Dedifferentiated amniotic fluid mesenchymal stem cell (primary cell): ENCODE data around the gene CUX1.

Source experiments
- DNase-seq: peaks from one replicate; pipeline ENCODE4 v3.0.0-alpha.2; 2016; ENCODE audit errors: extremely low spot score

CUX1 gene

DNA sequence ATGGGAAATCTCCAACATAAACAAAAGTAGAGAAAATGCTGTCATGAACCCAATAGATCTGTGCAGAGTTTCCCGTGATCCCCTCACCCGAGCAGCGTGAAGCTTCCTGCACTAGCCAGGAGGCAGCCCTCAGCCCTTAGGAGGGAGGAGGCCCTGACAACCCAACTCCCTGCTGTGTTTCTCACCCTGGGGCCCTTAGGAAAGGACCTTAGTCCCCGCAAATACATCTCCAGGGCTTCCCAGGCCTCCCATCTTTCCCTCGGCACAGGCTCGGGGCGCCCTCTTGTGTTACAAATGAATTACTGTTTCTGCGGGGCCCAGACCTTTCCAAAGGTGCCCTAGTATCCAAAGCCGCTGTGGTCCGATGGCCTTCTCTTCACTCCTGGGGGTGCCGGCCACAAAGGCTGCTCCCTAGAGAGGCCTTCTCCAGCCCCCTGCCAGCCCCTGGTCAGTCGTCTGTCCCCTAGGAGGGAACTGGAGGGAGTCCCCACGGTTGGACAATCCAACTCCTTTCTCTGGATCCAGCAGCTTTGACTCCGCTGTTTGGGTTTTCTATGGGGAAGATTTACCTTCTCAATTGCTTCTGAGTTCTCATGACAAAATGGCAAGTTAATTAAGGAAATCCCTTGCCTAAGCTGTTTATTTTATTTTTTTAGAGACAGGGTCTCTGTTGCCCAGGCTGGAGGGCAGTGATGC lies 419.3 kb downstream of the CUX1 start:
- DNase-seq: peak; percentile 56

DNA sequence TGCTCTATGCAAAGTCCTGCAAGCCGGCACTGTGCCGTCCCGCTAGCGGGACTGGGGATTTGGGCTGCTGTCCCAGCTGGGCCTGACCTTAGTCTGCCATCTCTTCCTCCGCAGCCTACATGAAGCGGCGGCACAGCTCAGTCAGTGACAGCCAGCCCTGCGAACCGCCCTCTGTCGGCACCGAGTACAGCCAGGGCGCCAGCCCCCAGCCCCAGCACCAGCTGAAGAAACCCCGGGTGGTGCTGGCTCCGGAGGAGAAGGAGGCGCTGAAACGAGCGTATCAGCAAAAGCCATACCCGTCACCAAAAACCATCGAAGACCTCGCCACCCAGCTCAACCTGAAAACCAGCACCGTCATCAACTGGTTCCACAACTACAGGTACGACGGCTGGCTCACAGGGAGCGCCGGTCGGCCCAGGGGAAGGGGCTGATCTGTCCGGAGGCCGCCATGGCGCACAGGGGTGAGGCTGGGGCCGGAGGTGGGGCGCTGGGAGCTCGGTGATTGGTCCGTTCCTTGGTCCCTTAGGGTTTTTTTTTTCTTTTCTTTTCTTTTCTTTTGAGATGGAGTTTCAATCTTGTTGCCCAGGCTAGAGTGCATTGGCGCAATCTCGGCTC lies 421.9 kb downstream of the CUX1 start:
- no peak for DNase-seq

DNA sequence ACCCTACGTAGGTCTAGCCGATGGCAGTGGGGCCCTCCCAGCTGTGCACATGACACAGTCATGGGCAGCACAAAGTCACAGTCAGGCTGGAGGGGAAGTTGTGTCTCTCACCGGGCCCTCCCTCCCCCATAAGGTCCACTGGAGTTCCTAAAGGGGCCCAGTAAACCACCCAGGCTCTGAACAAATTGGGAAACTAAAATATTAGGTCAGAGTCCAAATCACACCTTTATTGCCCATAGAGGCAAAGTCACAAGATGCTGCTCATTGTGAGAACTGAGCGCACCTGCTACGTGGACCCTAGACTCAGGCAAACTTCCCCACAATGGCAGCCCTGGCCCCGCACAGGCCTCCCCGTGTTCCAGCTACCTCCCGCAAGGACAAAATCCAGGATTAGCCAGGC lies 424.0 kb downstream of the CUX1 start:
- no peak for DNase-seq

DNA sequence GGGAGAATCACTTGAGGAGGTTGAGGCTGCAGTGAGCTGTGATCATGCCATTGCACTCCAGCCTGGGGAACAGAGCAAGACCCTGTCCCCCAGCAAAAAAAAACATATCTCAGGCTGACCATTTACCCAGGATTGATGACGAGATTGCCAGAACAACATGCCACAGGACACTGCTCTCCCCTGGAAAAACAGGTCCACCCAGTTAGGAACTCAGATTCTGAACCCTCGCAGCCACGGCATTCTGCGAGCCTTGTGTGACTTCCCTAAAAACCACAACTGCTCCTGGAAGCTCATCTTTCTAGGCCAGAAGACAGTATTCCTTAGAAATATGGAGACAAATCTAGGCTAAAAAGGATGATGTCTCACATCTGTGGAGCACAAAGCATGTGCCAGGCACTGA lies 427.2 kb downstream of the CUX1 start:
- no peak for DNase-seq

DNA sequence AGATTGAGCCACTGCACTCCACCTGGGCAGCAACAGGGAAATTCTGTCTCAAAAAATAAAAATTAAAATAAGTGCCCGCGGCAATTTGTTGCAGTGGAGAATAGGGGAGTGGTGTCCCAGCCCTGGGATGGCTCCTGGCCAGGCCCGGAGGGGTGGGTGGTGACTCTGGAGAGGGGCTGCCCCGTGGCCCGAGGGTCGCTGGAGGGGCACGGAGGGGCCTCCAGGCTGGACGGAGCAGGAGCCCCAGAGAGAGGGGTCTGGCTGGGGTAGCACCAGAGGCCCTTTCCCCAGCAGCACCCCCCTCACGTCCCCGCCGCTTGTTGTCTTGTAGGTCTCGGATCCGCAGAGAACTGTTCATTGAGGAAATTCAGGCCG lies 430.6 kb downstream of the CUX1 start:
- DNase-seq: no peak

DNA sequence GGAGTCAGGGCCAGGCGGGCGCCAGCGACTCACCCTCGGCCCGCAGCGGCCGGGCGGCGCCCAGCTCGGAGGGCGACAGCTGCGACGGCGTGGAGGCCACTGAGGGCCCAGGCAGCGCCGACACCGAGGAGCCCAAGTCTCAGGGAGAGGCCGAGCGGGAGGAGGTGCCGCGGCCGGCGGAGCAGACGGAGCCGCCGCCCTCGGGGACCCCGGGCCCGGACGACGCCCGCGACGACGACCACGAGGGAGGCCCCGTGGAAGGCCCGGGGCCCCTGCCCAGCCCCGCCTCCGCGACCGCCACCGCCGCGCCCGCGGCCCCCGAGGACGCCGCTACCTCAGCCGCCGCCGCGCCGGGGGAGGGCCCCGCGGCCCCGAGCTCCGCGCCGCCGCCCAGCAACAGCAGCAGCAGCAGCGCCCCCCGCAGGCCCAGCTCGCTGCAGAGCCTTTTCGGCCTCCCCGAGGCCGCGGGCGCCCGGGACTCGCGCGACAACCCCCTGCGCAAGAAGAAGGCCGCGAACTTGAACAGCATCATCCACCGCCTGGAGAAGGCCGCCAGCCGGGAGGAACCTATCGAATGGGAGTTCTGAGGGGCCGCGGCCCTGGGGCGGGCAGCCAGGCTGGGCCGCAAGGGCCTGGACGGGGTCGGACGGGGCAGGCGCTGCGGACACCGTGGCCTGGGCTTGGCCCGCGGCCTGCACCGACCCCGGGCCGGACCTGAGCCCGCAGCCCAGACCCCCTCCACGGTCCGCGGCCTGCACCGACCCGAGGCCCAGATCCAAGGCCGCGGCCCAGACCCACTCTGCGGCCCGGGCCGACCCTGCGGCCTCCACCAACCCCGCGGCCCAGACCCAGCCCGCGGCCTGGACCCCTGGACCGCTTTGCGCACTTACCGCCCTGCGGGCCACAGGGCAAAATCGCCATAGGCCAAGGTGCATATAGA lies 431.3 kb downstream of the CUX1 start:
- no peak for DNase-seq

DNA sequence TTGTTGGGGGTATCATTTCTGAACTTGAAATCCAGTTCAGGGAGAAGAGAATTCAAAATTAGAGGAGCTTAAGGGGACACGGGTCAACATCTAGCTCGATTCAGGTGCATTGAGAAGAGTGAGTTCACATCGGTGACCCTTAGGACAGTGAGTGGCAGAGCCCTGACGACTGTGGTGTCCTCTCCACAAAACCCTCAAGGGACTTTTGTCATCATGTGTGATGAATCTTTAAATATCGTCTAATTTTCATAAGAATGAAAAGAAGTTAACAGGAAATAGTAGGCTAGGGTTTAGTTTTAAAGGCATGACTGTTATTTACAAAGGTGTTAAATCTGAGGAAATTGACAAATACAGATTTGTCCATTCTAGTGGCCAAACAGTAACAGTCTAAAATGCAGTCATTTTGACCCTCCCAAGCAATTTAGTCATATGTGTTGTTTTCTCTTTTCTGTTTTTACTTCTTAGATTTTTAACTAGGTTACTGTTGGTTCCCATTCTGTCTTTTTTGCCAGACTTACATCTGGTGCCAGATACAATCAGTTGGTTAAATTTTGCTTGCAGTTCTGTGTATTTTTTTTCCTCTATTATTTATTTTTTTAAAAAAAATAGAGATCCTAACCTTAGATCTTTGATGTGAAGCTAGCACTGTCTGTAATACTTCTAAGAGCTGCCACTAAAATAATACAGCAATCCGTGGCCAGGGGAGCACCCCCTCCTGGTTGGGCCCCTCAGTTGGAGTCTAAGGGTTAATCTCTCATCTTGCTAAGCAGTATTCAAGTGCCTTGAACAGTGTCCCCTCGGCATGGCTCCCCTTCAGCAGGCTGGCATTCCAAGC lies 434.3 kb downstream of the CUX1 start:
- DNase-seq: no peak

DNA sequence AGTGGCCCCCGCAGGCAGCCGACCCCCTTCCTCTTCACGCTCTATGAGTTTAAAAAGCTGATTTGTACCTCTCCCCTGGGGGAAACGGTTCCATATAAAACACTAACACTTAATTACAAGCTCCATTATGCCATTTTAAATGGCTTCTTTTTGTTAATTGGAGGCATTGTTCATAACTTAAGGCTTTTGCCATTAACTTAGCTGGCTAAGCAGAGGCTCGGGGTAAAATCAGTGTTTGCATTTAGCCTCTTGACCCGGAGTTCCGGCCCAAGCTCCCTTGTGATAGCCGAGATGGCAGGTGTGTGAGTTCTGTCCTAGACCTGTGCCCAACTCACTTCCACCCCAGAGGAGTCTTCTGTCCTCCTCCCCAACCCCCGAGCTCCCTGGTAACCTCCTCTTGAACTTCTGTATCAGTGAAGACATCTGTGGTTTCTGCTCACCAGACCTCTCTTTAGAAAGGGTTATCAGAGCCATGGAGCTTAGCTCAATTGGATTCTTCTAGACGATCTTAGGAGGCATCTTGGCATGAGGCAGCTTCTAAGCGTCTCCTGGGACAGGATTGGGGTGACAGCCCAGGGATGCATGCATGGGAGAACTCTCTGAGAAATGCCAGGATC lies 435.0 kb downstream of the CUX1 start:
- DNase-seq: no peak

DNA sequence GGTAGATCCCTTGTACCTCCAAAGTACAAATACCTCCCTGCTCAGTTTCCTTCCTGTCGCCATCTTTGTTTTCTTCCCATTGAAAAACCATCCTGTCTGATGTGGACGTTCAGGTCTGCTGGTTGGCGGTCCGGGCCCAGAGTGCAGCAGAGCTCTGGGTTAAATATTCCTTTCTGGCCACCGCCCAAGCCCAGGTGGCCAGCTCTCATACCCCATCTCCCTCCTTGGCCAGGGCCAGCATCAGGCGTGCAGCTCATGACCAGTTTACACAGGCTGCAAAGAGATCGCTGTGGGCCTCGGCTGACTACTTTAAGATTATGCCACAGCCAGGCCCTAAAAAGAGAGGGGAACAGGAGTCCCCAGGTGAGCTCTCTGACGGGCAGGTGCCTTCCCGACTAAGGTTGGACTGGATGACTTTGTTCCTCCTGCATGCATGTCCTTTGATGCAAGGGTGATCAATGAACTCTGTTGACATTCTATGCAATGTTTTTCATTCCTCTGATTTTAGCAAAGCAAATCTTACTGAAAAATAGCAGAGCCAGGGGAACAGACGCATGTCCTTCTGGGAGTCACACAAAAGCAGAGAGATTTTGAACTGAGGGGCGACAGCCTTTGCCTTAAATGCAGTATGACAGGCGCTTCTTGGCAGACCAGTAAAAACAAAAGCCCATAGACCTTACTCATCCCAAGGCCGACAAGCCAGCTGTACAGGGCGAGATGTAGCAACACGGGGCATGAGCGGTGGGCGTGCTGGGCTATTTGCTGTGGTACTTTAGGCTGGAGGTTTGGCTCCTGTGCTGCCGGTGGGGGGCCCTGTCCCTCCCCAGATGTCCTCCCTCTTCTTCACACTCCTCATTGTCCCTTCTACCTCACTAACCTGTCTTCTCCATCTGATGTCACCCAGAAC lies 435.9 kb downstream of the CUX1 start:
- no peak for DNase-seq

DNA sequence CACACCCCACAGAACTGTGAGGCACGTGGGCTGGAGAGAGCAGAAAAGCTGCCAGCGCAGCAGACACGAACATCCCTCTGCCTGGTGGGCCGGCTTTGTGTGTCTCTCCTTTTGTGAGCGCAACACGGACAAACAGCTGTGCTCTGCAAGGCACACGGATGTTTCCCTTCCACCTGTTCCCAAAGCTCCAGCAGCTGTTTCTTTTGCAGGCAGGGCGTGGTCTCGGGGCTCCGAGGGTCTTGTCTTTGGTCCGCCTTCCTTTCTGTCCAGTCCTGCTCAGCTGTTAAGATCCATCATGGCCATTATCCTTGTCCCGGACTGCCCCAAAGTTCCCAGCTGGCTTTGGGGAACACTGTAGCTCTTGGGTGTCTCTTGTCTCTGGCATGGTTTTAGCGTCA lies 436.5 kb downstream of the CUX1 start:
- DNase-seq: no peak

DNA sequence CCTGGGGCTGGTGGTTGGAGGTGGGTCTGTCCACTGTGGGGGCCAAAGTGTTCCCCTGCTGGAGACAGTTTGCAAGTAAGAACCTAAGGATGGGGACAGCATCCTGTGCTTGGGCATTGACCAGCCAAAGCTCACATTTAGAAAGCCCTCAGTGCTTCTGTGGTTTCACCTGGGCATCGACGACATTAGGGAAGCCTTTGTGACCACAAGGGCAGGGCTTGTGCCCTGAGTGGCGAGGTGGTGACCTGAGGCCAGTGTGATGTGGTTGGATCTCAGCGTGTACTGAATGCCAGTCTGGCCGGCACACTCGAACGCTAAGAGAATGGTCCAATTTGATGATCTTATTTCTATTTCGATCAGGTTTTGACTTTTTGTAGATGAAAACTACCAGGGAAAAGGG lies 437.1 kb downstream of the CUX1 start:
- no peak for DNase-seq

DNA sequence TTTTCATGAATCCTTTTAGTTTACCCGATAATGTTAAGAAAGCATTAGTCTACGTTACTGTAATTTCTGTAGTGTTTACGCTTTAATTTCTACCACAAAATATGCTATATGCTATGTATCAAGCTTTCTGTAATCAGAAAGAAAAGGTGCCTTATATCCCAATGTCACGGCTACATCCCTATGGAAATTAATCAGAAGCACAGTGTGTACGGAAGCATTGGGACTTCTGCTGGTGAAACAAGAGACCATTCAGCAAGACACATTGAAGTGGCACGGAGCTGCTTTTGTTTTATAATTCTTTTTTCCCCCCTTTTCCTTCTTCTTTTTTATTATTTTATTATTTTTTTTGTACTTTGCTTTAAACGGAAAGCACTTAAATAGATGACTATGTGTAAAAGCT lies 438.1 kb downstream of the CUX1 start:
- no peak for DNase-seq

DNA sequence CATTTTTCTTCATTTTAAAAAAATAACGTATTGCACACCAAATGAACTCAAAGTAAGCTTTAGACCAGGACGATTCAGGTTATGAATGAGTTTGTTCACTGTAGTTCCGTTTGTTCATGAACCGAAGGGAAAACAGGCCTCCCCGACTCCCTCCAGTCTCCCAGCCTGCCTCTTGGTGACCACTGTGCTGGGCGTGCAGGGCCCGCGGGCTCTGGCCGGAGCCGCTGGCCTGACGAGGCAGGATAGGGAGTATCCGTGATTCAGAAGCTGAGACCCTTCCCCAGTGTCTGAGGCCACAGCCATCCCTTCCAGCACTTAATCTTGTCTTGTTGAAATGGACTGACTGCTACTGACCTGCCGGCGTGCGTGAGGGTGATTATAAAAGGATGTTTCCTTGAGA lies 438.5 kb downstream of the CUX1 start:
- no peak for DNase-seq

DNA sequence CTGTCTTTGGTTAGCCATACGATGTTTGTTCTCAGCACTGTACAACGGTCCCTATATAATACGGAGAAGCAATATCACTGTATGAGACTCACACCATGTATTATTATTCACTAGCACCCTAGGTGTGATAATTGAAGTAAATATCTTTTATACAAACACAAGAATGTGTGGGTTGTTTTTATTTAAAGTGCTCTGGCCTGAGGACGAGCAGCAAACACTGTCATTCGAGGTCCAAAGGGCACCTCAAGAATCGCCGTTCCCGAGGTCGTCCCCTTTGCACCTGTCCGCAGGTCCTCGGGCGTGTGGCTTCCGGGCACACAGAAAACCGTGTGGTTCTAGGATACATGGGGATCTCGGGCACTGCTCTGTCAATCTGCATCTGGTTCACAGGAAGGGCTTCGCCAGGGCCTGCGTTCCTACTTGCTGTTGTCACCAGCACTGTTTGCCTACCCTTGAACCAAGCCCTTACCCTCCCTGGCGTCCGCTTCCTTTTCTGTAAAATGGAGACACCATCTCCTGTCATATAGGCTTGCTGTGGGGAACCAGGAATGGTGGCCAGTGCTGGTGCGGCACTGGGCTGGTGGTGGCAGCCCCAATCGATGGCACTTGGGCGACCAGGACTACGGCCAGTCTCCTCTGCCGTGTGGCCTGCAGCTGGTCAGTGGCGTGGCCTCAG lies 440.8 kb downstream of the CUX1 start:
- DNase-seq: no peak

DNA sequence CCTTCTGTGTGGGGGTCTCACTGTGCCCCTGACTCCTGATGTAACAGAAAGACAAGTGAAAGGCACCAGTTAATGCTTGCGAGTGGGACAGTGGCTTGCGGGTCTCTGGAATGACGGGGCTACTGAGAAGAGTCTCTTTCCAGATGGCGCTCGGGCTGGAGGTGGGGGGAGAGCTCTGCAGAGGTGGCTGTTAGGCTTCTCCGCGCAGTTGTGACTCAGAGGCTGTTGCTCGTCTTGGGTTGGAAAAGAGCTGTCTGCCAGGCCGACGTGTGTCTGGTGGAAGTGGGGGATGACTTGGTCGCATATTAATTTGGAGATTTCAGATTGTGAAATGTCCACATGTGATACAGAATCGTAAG lies 441.3 kb downstream of the CUX1 start:
- no peak for DNase-seq

DNA sequence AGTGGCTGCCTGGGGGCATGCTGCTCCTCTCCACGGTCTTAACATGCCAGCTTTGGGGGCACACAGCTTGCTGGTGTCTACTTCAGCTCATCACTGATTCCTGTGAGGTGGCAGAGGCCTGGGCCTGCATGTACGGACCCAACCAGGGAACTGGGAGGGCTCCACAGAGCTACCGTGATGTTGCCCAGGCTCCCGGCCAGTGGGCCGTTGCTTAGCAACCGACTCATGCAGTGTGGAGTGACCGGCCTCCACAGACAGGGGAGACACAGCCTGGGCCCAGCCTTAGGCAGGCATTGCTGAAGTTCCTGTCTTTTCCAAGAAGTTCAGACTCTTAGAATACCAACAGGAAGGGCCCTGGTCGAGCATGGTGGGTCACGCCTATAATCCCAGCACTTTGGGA lies 443.4 kb downstream of the CUX1 start:
- DNase-seq: no peak

DNA sequence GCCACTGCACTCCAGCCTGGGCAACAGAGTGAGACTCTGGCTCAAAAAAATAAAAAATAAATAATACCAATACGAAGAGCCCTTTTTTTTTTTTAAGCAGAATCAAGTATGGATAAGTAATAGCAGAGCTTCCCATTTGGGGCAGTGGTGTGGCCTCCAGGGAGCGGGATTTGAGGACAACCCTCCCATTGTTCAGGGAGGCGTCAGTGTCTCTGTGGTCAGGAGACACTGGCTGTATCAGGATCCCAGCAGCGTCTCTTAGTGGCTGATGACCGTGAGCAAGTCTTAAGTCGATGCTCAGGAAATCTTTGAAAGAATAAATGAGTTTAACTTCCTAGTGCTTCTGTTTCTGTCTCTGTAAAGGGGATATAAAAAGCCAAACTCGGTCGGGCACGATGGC lies 444.0 kb downstream of the CUX1 start:
- DNase-seq: no peak

DNA sequence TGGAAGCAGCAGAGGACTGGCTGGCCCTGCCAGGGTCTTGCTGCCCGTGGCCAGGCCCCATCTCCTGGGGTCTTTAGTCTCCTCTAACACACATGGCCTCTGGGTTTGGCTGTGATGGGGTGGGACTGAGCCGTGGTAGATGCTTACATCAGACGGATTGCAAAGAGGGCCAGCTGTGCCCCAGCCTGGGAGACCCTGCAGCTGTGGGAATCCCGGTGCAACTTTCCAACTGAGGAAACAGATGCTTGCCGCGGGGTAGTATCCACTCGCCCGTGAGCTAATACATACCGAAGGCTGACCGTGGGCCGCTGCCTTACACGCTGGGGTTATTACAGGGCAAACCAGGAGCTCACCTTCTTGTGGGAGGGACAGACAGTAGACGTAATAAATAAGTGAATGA lies 445.1 kb downstream of the CUX1 start:
- DNase-seq: no peak

DNA sequence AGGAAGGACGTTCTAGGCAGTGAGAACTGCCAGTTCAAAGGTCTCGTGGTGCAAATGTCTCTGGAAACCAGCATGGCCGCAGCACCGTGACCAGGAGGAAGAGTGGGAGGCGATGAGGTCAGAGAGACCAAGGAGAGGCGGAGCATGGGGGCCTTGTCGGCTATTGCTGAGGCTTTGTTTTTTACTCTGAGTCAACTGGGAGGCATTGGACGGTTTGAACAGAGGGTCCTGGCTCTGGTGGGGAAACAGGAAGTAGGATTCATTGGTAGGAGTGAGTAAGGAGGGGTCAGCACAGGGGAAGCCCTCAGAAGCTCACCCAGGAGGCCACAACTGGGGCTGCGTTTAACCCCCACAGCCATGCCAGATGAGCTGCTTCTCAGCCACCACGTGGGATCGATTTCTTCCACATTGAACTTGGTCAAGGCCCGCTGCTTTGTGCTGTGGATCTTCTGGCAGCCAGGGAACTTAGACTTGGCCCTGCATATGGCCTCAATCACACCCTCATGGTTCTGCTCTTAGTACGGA lies 447.0 kb downstream of the CUX1 start:
- DNase-seq: no peak

DNA sequence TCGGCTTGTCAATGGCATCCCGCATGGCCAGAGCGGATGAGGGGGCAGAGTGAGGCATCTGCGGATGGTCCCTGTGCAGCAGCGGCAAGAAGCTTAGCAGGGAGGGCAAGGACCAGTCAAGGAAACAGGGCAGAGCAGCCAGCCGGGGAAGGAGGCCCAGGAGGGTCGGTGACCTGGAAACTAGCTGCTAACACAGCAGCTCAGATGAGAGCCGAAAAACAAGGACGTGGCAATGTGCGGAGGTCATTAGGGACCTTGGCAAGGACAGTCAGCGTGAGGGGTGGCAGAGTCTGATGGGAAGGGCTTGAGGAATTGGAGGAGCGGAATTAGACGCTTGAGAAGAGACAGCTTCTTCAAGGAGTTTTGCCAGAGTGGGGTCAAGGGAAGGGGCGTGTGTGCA lies 449.1 kb downstream of the CUX1 start:
- DNase-seq: no peak
